Activated T-cell treated with anti-CD3 and anti-CD28 coated beads for 24 hours (primary cell): ENCODE measurements around the gene RPS6KA6.

Experiments
- DNase-seq: peaks from one replicate; pipeline ENCODE4 v3.0.0-alpha.2; 2020; ENCODE audit warnings: low read depth

Gene RPS6KA6

DNA sequence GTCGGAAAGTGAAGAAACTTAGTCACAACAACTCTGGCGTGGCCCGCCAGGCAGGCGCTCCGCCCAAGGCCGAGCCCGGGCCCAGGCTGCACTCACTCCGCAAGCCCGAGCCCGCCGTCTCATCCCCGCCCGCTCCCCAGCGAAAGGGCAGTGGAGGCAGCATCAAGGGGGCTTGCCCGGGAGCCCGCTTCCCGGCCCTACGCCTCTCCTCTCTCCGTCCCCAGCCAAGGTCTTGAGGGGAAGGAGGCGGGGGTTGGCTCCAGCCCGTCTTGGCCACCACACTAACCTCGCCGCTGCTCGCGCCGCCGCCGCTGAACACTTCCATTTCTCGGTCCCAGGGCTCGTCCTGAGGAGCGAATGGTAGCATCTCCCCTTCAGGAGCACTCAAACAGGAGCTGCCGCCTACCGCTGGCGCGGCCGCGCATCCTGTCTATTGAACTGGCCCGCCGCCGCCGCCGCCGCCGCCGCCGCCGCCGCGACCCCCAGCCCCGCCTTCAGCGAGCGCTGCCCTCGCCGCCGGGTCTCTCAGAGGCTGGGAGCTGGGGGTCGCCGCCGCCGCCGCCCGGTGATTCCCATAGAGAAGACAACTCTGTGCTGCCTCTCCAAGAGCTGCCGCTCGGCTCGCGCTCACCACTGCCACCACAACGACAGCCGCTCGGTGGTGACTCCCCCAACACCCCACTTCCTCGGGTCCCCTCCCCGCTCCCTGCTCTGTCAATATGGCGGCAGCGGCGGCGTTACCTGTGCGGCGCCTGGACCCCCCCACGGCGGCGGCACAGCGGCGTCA, at the start of gene RPS6KA6:
RPS6KA6 (minus strand) TSS at position 667 of the 787 bp plus-strand sequence; CDS start at position 367, 300 bp downstream.
- DNase-seq: no peak

DNA sequence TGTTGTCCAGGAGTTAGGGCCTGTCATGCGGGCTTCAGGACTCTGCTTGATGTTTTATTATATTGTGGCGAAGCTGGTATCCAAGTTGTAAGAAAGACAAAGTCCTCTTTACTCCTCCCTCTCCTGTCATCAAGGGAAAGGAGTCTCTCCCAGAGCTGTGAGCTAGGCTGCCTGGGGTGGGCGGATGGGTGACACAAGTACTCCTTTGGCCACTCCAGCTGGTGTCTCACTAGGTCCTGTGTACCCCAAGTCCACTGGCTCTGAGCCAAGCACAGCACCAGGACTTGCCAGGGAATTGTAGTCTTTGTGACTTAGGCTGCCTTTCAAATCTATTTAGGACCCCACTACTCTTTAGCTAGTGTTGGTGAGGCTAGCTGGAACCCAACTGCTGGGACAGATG, 36.7 kb upstream of the RPS6KA6 start:
- no peak for DNase-seq

DNA sequence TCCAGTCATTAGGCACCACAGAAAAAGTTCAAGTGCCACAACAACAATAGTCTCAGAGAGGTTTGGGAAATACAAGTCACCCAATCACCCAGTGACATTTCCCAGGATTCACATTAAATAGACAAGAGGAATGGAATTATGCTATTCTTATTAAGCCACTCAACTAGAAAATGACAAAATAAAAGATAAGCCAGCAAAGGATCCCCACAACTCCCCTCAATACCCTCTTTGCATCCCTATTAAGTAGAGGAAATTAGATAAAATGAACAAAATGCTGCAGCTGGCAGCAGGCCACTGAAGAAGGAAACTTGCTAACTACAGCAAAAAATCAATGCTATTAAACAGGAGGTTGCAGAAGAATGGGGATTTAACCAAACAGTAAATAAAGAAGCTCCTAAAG, 35.3 kb upstream of the RPS6KA6 start:
- DNase-seq: no peak

DNA sequence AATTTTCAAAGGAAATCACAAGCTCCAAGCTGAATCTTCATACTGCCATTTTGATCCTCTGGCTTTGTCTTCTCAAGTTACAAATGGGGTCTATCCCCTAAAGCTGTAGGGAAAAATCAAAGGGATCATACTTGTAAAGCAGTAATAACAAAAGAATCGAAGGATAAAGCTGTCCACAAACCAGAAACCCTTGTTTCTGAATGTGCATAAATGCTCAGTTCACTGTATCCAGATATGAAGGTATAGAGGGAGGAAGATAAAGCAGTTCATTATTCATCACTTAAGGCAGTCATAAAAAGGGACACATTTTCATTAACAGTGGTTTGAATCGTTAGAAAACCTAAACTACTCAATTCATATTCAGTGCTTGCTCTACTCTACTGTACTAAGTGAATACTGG, 33.2 kb upstream of the RPS6KA6 start:
- no peak for DNase-seq

DNA sequence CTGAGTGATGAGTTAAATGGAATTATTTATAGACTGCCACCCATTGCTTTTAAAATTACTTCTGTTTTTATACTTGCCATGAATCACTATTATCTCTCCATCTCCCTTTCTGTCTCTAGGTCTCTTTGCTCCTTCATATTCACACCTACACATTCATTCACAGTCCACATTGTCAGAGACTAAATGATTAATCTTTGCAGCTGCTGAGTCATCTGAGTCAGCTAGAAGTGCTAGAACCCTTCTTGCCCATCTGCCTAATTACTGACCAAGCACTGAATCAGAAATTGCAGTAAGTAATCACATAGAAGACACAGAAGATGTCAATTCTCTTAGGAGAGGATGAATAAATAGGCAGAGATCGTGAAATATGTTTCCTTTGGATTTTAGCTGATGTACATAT, 31.6 kb upstream of the RPS6KA6 start:
- no peak for DNase-seq

DNA sequence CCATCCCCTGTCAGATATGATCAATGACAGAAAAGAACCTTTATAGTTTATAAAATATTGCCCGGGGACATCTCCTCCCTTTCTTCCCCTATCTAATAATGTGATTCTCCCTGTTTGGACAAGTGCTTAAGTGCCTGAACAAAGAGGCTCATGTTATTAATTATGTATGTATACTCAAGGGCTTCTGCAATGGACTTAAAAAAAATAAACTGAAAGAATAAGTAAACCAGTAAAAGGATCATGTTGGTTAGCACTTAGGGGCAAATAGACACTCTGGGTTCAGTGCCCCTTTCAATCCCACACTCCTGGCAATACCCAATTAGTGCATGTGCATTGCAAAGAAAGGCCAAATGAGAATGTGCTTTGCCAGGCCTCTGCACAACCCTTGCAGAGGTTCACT, 30.7 kb upstream of the RPS6KA6 start:
- DNase-seq: no peak

DNA sequence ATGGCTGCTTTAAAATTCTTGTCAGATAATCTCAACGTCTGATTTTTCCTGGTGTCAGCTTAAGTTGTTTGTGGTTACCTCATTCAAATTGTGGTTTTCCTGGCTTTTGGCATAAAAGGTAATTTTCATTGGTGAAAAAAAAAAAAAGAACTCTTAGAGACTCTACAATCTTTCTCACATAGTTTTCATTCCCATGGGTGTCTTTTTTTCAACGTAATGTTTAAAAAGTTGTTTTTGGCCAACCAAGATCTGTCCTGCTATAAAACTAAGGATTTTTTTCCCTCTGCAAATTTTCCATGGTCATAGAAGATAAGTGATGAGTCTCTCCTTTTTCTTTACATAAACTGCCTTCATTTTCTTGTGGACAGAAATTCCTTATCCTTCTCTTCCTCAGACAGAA, 28.9 kb upstream of the RPS6KA6 start:
- no peak for DNase-seq

DNA sequence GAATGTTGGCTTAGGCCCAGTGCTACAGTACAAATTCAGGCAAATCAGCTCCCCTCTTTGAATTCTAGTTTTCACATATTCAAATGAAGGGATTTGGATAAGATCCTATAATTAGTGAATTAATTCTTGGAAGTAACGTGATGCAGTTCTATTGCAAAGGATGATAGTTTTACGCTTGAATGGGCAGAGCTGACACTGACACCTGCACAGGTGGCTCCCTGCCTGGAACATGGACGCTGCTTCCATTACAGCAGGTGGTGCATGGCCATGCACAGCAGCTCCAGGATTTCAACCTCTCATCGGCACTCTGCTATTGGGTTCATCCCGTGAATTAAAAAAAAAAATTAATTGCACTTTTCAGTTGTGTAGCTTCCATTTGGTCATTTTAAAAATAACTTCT, 28.4 kb upstream of the RPS6KA6 start:
- DNase-seq: no peak

DNA sequence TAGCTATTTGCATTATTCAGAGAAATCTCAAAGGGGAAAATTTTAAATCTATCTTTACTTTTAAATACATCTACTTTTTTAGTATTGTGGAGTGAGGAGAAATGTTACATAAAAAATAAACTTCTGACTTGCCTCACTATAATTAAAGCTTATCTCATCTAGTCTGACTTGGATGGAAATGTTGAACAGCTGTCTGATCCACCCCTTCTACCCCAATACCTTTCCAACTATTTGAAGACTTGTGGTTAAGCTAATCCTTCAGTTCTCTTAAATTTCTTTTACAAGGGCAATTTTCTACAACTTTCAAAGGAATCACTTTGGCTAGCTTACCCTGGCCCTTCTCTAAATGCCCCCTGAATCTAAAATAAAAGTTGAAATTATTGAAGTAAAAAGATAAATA, 17.3 kb upstream of the RPS6KA6 start:
- DNase-seq: no peak

DNA sequence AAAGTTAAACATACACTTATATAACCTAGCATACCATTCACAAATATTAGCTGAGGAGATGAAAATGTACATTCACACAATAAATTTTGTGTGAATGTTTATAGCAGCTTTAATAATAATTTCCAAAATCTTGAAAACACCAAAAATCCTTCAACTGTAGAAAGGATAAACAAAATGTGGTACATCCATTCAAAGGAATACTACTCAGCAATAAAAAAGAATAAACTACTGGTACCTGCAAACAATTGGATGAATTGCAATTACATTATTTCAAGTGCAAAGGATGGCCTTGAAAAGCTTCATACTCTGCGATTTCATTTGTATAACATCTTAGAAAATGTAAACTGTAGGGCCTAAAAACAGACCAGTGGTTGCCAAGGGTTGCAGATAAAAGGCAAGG, 11.7 kb upstream of the RPS6KA6 start:
- no peak for DNase-seq

DNA sequence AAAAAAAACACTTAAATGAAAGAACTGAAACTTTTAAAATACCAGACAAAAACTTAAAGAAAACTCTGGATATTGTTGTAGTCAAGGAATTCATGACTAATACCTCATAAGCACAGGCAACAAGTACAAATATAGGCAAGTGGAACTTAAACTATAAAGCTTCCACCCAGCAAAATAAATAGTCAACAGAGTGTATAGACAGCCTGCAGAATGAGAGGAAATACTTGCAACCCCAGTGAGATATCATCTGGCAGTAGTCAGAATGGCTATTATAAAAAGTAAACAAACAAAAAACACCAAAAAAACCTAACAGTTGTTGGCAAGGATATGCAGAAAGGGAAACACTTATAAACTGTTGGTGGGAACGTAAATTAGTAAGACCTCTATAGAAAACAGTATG, 9.6 kb upstream of the RPS6KA6 start:
- no peak for DNase-seq

DNA sequence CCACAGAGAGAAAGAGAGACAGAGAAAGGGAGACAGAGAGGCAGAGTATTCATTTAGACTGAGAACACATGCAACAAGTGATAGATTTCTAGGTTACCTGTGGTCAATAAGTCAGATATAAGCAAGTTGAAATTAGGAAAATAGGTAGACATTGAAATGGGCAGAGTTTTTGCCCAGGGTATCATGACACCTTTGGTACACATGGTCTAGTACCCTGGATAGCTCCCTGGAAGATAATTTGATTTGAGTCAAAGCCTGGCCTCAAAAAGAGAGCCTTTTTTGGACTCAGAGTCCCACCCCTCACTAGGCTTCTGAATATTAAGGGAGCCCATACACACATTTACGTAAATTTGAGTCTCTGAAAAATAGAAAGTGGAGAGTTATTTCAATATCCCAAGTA, 4.0 kb upstream of the RPS6KA6 start:
- DNase-seq: no peak

DNA sequence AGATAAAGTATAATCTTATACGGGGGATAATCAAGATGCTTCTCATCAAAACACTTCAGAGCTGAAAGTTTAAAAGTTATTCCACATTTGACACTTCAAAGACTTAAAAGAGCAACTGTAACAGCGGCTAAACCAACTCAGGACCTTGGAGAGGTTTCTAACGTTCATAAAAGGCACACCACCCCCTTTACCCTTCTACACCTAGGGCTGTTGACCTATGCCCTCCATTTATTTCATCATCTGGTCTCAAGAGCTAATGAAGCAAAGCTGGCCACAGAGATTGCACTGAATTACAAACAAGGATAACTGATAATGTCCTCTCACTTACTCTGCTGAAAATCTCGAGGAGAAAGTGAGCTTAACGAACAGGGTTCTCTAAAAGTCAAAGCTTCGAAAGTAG, 1.1 kb upstream of the RPS6KA6 start:
- no peak for DNase-seq

DNA sequence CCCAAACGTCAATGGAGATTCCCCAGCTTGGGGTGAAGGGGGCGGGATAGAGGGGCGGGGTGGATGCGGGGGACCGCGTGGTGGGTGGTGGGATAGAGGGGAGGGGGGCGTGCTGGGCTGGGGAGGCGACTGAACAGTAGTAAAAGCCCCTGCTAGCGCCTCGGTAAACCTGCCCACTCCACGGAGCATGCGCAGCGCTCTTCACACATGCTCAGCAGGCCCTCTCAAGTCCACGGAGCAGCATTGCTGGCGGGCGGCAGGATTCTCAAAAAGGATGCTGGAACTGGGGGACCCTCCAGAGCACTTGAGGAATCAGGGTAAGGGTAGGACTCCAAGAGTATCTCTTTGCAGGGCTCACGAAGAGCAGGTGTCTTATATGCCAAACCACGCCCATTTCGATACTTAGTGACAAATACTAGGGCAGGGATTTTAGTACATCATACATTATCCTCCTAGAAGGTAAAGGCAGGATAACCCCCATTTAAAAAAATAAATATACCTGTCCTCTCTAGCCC, 378 bp upstream of the RPS6KA6 start:
- DNase-seq: no peak

DNA sequence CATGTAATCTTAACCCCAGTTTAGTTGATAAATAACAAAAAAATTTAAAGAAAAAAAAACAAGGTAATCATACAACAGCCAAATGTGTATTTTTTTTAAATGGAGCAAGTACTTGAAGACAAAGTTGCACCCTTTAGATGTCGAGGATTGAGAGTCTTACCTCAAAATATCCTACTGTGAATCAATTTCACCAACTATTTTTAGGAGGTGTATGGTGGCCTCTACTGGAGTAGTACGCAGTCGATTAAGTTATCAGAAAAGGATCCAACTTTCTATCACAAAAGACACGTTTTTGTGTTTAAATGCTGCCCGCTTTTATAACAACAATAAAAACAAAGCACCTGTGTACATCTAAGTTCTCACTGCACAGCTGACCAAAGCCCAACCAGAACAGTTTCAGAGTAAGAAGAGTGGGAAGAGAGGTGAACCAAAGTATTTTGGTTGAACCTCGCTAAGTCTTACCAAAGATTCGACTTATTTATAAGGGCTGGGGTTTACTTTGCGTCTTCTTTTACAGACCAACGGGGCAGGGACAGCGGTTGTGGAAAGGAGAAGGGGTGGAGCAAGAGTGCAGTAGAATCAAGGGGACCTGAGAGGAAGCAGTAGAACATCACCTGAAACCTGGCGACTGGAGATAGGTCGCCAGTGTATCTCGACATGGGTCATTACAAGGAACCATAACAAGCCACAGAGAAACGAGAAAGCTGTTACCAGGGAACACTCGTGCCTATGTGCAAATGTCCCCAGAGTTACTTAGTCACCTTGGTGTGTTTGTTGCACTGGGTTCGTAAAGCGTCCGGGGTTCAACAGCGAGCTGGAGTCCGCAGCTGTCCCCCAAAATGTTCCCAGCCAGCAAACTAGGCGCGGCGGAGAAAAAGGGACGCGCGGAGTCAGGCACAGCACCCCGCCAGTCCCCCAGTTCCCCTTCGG, 1.1 kb downstream of the RPS6KA6 start:
- DNase-seq: no peak

DNA sequence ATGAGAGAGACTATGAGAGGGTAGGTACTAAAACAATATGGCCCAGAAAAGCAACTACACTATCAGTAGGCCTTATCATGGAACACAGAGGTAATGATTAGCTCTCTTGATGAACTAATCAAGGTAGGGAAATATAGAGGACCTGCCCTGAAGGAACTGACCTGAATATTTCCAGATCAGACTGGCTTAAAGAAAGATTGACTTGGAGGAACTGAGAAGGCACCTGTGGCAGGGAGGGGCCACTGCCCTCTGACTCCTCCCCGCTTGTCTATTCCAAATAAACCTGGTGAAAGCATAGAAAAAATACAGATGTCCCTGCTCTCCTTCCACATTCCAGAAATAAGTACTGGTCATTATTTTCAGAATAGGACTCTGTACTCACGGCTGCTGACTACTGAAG, 5.5 kb downstream of the RPS6KA6 start:
- no peak for DNase-seq

DNA sequence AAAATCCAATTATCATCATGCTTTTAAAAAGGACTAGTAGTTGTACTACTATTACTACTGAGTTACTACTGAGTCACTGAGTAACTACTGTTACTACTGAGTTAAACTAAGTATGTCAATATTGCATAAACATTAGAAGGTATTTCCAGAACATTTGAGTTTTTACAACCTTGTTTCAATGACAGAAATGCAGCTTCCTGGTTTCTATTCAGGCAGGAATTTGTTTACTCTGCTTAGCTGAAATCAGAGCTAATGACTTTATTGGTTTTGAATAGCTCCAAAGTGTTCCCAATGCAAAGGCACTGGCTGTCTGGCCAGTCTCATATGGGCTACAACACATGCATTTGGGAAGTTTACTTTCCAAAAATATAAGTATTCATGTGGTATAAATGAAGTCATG, 12.0 kb downstream of the RPS6KA6 start:
- DNase-seq: no peak

DNA sequence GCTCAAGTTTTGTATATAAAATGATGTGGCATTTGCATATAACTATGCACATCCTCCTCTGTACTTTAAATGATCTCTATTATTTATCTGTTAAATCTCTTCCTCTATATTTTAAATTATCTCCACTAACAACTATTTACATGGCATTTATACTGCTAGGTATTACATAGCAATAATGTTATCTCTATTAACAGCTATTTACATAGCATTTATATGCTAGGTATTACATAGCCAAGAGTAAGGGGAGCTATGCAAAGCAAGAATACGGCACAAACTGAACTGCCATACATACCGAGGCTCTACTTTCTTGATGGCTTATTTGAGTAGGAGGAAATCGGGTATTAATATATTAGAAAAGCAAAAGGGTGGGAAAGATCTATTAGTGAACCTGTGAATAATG, 12.7 kb downstream of the RPS6KA6 start:
- DNase-seq: no peak

DNA sequence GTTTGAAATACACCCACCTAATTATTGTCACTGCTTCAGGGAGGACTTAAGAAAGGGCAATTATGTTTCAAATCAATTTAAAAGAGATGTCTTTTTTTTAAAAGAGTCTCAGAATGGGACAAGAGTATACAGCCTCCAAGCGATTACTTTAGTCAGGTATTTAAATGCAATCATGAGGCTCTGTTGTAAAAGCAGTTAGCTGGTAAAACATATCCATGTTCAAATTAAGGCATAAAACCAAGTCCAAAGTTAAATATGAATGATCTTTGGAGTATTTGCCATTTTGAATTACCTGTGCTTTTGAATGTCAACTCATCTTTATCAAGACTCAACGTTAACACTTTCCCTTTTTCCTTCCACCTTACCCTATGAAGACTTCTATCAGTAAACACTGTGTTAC, 13.7 kb downstream of the RPS6KA6 start:
- no peak for DNase-seq

DNA sequence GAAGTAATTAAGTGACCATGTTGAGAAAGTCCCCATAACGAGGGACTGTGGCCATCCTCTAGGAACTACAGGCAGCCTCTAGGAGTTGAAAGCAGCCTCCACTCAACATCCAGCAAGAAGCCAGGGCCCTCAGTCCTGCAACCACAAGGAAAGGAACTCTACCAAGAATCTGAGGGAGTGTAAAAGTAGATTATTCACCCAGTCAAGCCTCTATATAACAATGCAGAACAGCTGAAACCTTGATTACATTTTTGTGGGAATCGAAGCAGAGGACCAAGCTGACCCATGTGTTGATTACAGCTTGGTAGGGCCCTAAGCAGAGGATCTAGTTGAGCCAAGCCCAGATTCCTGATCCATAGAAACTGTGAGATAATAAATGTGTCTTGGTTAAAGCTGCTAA, 17.1 kb downstream of the RPS6KA6 start:
- no peak for DNase-seq

DNA sequence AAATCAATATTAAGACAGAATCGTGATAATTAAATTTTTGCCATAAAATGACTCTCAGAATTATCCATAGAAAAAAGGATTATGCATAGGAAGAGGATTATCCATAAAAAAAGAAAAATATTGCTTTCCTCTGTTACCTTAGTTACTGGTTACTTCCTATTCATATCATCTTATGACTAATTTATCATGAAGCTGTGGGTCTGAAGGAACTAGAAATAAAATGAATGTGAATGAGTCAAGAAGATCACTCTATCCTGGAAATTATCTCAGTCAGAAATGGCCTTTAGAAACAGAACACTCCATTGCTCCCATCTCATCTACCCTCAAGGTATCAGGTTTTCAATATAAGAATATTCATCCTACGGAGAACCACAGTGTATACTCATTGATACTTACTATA, 19.4 kb downstream of the RPS6KA6 start:
- DNase-seq: no peak

DNA sequence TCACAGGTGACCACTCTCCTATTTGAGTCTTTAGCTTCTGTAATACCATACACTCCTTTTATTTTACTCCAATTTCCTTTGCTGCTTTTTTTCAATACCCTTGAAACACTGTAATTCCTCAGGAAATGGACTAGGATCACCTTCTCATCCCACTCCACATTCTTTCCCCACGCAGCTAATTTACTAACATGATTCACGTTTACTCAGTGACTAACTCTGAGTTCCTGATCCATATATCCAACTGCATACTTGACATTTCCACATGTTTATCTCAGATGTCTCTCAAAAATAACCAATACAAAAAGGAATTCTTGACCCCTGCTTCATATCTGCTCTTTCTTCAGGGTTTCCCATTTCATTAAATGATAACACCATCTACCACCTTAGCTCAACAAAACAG, 19.9 kb downstream of the RPS6KA6 start:
- no peak for DNase-seq

DNA sequence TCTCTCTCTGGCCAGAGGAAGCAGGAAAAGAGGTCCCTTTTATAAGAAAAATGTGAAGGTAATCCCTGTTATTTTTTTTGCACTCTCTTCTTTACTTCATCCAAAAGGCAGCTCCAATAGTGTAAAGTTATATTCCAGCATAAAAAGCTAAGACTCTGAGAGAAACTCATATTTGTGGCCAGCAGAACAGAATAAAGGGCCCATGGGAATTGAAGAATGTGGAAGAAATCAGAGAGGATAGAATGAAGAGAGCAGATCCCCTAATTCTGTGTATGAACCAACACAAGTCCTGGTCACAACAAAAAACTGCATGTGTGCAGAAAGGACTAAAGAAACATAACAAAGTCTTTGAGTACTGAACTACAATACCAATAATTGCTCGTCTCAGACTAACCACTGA, 22.3 kb downstream of the RPS6KA6 start:
- no peak for DNase-seq
